B cell (primary cell): ENCODE data around the gene OR2F2. TPM values are rescaled to one million over a fixed set of nuclear protein-coding genes. Genes with fewer than 3 reads are reported as not detected.

Experiments
- ATAC-seq: fragments of 200-7000 bp; cut with Tn5 transposase; one replicate; pipeline ENCODE4 v1.10.0; 2021; ENCODE audit warnings: low read depth, mild to moderate bottlenecking, moderate number of reproducible peaks, moderate library complexity
- CTCF ChIA-PET: fragments of 350-600 bp; sonication (Branson Sonifier 250); formaldehyde crosslinking; loops from one replicate; lab custom pipeline; 2021; ENCODE audit warnings: antibody characterized with exemption, inconsistent platforms; lab: Charles Lee
- POLR2A ChIA-PET: fragments of 350-600 bp; sonication (Branson Sonifier 250); formaldehyde crosslinking; loops from one replicate; lab custom pipeline; 2021; ENCODE audit warnings: antibody characterized with exemption; lab: Charles Lee
- DNase-seq: peaks from one replicate; pipeline ENCODE4 v3.0.0; 2013
- H2AFZ ChIP-seq: 2 replicates; pipeline ENCODE4 v1.6.1; 2012; ENCODE audit warnings: mild to moderate bottlenecking, low read depth, low read length; ENCODE audit not compliant: insufficient read depth, poor library complexity, severe bottlenecking
- H3K27ac ChIP-seq, 2 donors: 1 replicate in 1 of 2; 2 replicates in 1 of 2; pipeline ENCODE4 v1.5.1; 2012 to 2013; ENCODE audit warnings: low read length in 2 of 2, mild to moderate bottlenecking in 2 of 2, moderate library complexity in 1 of 2
- H3K27me3 ChIP-seq, 4 experiments: fragments of 200-600 bp in 1 of 4; sonication (generic) in 1 of 4; replicated peaks in 1 of 4; 1 replicate in 2 of 4; 2 replicates in 2 of 4; pipeline versions ENCODE4 v1.6.1 to v1.7.0; 2013 to 2016; ENCODE audit warnings: low read length in 3 of 4, mild to moderate bottlenecking in 2 of 4, mixed read lengths in 1 of 4, moderate library complexity in 1 of 4; ENCODE audit not compliant: insufficient read depth in 4 of 4, control insufficient read depth in 3 of 4; ENCODE audit errors: control extremely low read depth in 1 of 4
- H3K36me3 ChIP-seq, 2 experiments: replicated peaks in 1 of 2; 1 replicate in 1 of 2; 2 replicates in 1 of 2; pipeline versions ENCODE4 v1.6.1 to v1.7.1; 2013; ENCODE audit warnings: low read length in 1 of 2; ENCODE audit not compliant: insufficient read depth in 2 of 2, control insufficient read depth in 1 of 2; ENCODE audit errors: control extremely low read depth in 1 of 2, extremely low read depth in 1 of 2
- H3K4me1 ChIP-seq, 2 donors: fragments of 200-600 bp in 1 of 2; sonication (generic) in 1 of 2; 1 replicate in 1 of 2; 2 replicates in 1 of 2; pipeline versions ENCODE4 v1.5.1 to v1.6.1; 2013 to 2017; ENCODE audit warnings: low read length in 2 of 2; ENCODE audit not compliant: control insufficient read depth in 2 of 2, insufficient read depth in 2 of 2
- H3K4me2 ChIP-seq: replicated peaks from 2 replicates; pipeline ENCODE3; 2012; ENCODE audit warnings: mild to moderate bottlenecking, low read depth, low read length; ENCODE audit not compliant: poor library complexity, severe bottlenecking
- H3K4me3 ChIP-seq, 5 experiments: fragments of 200-600 bp in 1 of 5; sonication (generic) in 1 of 5; 1 replicate in 3 of 5; 2 replicates in 2 of 5; pipeline versions ENCODE4 v1.5.1 to v1.7.0; 2011 to 2016; ENCODE audit warnings: low read length in 4 of 5, mild to moderate bottlenecking in 4 of 5, low read depth in 2 of 5, control low read depth in 1 of 5, moderate library complexity in 1 of 5; ENCODE audit not compliant: insufficient read depth in 1 of 5; ENCODE audit errors: control extremely low read depth in 1 of 5, extremely low read depth in 1 of 5
- H3K79me2 ChIP-seq: fragments of 200-600 bp; sonication (generic); one replicate; pipeline ENCODE4 v1.6.0; 2016; ENCODE audit warnings: low read length; ENCODE audit not compliant: control insufficient read depth, insufficient read depth
- H3K9ac ChIP-seq: fragments of 200-600 bp; sonication (generic); 2 replicates; pipeline ENCODE4 v1.6.1; 2017; ENCODE audit warnings: mild to moderate bottlenecking, low read length, moderate library complexity
- H3K9me3 ChIP-seq, 3 donors: one replicate each; pipeline versions ENCODE4 v1.6.1 to v1.7.1; 2013; ENCODE audit warnings: low read length in 2 of 3; ENCODE audit not compliant: control insufficient read depth in 2 of 3, insufficient read depth in 1 of 3; ENCODE audit errors: control extremely low read depth in 1 of 3
- H4K20me1 ChIP-seq: 2 replicates; pipeline ENCODE4 v1.6.0; 2012; ENCODE audit warnings: mild to moderate bottlenecking, low read length; ENCODE audit not compliant: insufficient read depth, control insufficient read depth, poor library complexity, severe bottlenecking
- H3K27ac Mint-ChIP-seq: one replicate; pipeline ENCODE4 v1.8.0; 2021; ENCODE audit warnings: mixed read lengths
- H3K27me3 Mint-ChIP-seq: one replicate; pipeline ENCODE4 v1.8.0; 2021; ENCODE audit warnings: mixed read lengths
- H3K4me1 Mint-ChIP-seq: one replicate; pipeline ENCODE4 v1.8.0; 2021; ENCODE audit warnings: mixed read lengths
- H3K4me3 Mint-ChIP-seq: one replicate; pipeline ENCODE4 v1.8.0; 2021; ENCODE audit warnings: mixed read lengths
- H3K9me3 Mint-ChIP-seq: one replicate; pipeline ENCODE4 v1.8.0; 2022; ENCODE audit warnings: mixed read lengths; ENCODE audit not compliant: insufficient read depth
- CTCF ChIP-seq: fragments of 200-600 bp; IDR thresholded peaks from one replicate; pipeline ENCODE4 v1.8.0; 2022; ENCODE audit warnings: antibody characterized with exemption, mild to moderate bottlenecking
- EZH2 ChIP-seq: IDR thresholded peaks from 2 replicates; pipeline ENCODE4 v1.6.1; 2012; ENCODE audit warnings: borderline replicate concordance, low read depth, mild to moderate bottlenecking, moderate library complexity, low read length; ENCODE audit not compliant: insufficient read depth, poor library complexity, severe bottlenecking
- WGBS: methylation state at CpG from one replicate; pipeline ENCODE4 v1.1.5; 2013; ENCODE audit warnings: missing lambda C conversion rate; ENCODE audit not compliant: insufficient coverage; 5-methylcytosine and 5-hydroxymethylcytosine counted together
- intact Hi-C: fragments of 100-400 bp; cut with micrococcal nuclease; formaldehyde crosslinking; loops from one replicate; pipeline ENCODE4 v1.10.0; 2022
- polyA plus RNA-seq: library from polyadenylated mRNA; depleted of rRNA; stranded (reverse); fragments of >200 nt; gene quantifications from 2 replicates; pipeline ENCODE4 v1.2.3, GENCODE V29; 2012
- total RNA-seq, 2 donors: library from RNA; stranded (reverse); fragments of 120-200 nt in 1 of 2; gene quantifications; 1 replicate in 1 of 2; 2 replicates in 1 of 2; pipeline versions ENCODE4 v1.2.3 to v1.2.4, GENCODE V29; 2013 to 2022

The OR2F2 gene
- total and polyA plus RNA-seq, 2 donors (not counting 1 experiment from before 2014, with no cell fraction given): not detected

GRCh38 chr7:143979998-143980397 lies 45.0 kb downstream of the OR2F2 start:
- Mint-ChIP-seq H3K27ac (no peak overlapping the region), H3K27me3 (peaks cover 2% of the 10 kb centered on the region), H3K4me3 (no peak overlapping the region), H3K9me3 (peaks cover 2% of the 10 kb centered on the region), H3K4me1 (no peaks in the 10 kb centered on the region)
- Histone ChIP-seq H2AFZ (no peak overlapping the region), H3K27ac (no peak overlapping the region), H3K4me2 (no peak overlapping the region), H4K20me1 (no peaks in the 10 kb centered on the region), H3K9ac (no peak overlapping the region), H3K4me3 (no peak overlapping the region), H3K4me1 (no peaks in the 10 kb centered on the region), H3K27me3 (peaks cover 0 to 6% (median 0%) of the 10 kb centered on the region in 4 experiments), H3K79me2 (no peaks in the 10 kb centered on the region), H3K36me3 (no peaks in the 10 kb centered on the region), H3K9me3 (peaks cover 0 to 3% (median 0%) of the 10 kb centered on the region in 3 donors)
- TF ChIP-seq CTCF (no peak), EZH2 (no peak)
- no CpG with 5 or more reads among the region's 2 CpGs for WGBS
- DNase-seq: no peak
- POLR2A ChIA-PET: no interaction called here
- ATAC-seq: no peak
- CTCF ChIA-PET: no interaction called here
- intact Hi-C loops: no loop called here

- no peak for TF ChIP-seq EZH2
- Histone ChIP-seq H3K9ac (no peak overlapping the region), H3K79me2 (no peaks in the 10 kb centered on the region), H4K20me1 (no peaks in the 10 kb centered on the region), H3K9me3 (peaks cover 0 to 3% (median 0%) of the 10 kb centered on the region in 3 donors), H3K27me3 (peaks cover 0 to 6% (median 0%) of the 10 kb centered on the region in 4 experiments), H3K4me1 (no peaks in the 10 kb centered on the region), H3K27ac (no peak overlapping the region), H2AFZ (no peak overlapping the region), H3K4me3 (no peak overlapping the region), H3K36me3 (no peaks in the 10 kb centered on the region), H3K4me2 (no peak overlapping the region)
- DNase-seq: no peak
- no peak for ATAC-seq
- intact Hi-C loops: no loop called here
- Mint-ChIP-seq H3K27me3 (peaks cover 2% of the 10 kb centered on the region), H3K9me3 (peaks cover 2% of the 10 kb centered on the region), H3K27ac (no peak overlapping the region), H3K4me3 (no peak overlapping the region), H3K4me1 (no peaks in the 10 kb centered on the region)
- POLR2A ChIA-PET: no interaction called here
- CTCF ChIA-PET: no interaction called here
- WGBS: 90% methylated on average over 7 of the region's 10 CpGs
Observed at GRCh38 chr7:143980746-143981510, 45.9 kb downstream of the OR2F2 start.
